Stomach (tissue), 9 donors: Measurements from ENCODE around the gene DISC1. TPM values are rescaled to one million over a fixed set of nuclear protein-coding genes. Genes with fewer than 3 reads are reported as not detected.

ENCODE experiments used
- DNase-seq, 2 donors: peaks; one replicate each; pipeline versions ENCODE4 v3.0.0 to v3.0.0-alpha.2; 2013 to 2019
- H3K27ac ChIP-seq, 5 donors: fragments of 200-600 bp in 4 of 5; sonication (generic) in 4 of 5; one replicate each; pipeline ENCODE4 v1.5.1; 2013 to 2019; ENCODE audit warnings: mild to moderate bottlenecking in 1 of 5, moderate library complexity in 1 of 5
- H3K27me3 ChIP-seq, 3 donors: fragments of 200-600 bp; sonication (generic); one replicate each; pipeline ENCODE4 v1.5.1; 2017 to 2019; ENCODE audit warnings: mixed run types in 1 of 3
- H3K36me3 ChIP-seq, 4 donors: fragments of 200-600 bp; sonication (generic); 1 replicate in 3 of 4; 2 replicates in 1 of 4; pipeline ENCODE4 v1.5.1; 2016 to 2019
- H3K4me1 ChIP-seq, 4 donors: fragments of 200-600 bp; sonication (generic); one replicate each; pipeline ENCODE4 v1.5.1; 2016 to 2019
- H3K4me3 ChIP-seq, 4 donors: fragments of 200-600 bp; sonication (generic) in 3 of 4; one replicate each; pipeline ENCODE4 v1.5.1; 2016 to 2019; ENCODE audit warnings: mild to moderate bottlenecking in 1 of 4
- H3K9me3 ChIP-seq, 4 donors: fragments of 200-600 bp; sonication (generic); one replicate each; pipeline ENCODE4 v1.5.1; 2016 to 2019
- EP300 ChIP-seq: sonication (generic); formaldehyde crosslinking; IDR thresholded peaks from one replicate; pipeline ENCODE4 v1.6.1; 2017; ENCODE audit warnings: antibody characterized with exemption
- POLR2A ChIP-seq, 4 donors: fragments of 450-650 bp; IDR thresholded peaks; one replicate each; pipeline ENCODE4 v1.6.1; 2016; ENCODE audit warnings: antibody characterized with exemption in 4 of 4, control low read depth in 2 of 4, mild to moderate bottlenecking in 1 of 4, moderate library complexity in 1 of 4
- POLR2AphosphoS5 ChIP-seq, 3 donors: sonication (generic); formaldehyde crosslinking; IDR thresholded peaks; one replicate each; pipeline ENCODE4 v1.6.1; 2016; ENCODE audit warnings: antibody characterized with exemption in 3 of 3
- WGBS, 5 donors: extraction: QIAGEN DNeasy Blood & Tissue Kit in 3 of 5; methylation state at CpG; one replicate each; pipeline versions ENCODE4 v1.1.5 to v1.1.7; 2013 to 2018; 5-methylcytosine and 5-hydroxymethylcytosine counted together
- intact Hi-C: fragments of 100-400 bp; cut with DNase I; formaldehyde crosslinking; loops from one replicate; pipeline ENCODE4 v1.15.1; 2023; ENCODE audit warnings: low total_unique reads
- polyA plus RNA-seq, 3 donors: library from polyadenylated mRNA; stranded (reverse); fragments of 200-250 nt; gene quantifications; one replicate each; pipeline ENCODE4 v1.2.3, GENCODE V29; 2013
- total RNA-seq, 5 donors: library from RNA; depleted of rRNA; stranded (reverse); fragments of >200 nt; gene quantifications; one replicate each; pipeline versions ENCODE4 v1.1.0 to v1.2.3, GENCODE V29; 2014 to 2016
- TF ChIP-seq, protein P1 (sequence below), 7 experiments: fragments of 450-650 bp in 4 of 7; fragments of 200-600 bp in 3 of 7; sonication (generic) in 3 of 7; IDR thresholded peaks; one replicate each; pipeline ENCODE4 v1.5.1; 2016 to 2019; ENCODE audit warnings: antibody characterized with exemption in 7 of 7, control low read depth in 2 of 7, mild to moderate bottlenecking in 1 of 7
- donor health status: healthy with polysubstance abuse.
- donor health status: Bipolar disorder and iron deficiency.
- donor health status: healthy.

Gene DISC1
- total and polyA plus RNA-seq, 8 donors, result 0.43 to 29.8 (median 1.6) TPM

DNA sequence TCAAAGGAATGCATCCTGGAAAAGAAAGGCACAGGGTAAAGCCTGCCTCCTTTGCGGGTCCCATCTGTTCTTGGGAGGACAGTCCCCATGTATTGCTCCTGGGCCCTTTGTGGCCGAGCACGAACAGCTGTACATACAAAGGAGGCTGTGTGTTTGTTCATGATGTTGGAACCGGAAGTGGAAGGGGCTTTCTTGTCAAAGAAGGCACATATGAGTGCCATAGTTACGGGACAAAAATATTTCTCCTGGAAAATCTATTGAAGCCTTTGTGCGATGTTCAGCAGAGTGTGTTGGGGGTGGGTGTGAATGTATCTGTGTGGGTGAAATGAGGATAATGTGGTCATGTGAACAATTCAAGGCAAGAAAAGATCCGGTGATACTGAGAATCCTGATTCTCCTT, 297.6 kb downstream of the DISC1 start:
- no peak overlapping the region for H3K27ac ChIP-seq

GRCh38 chr1:231925864-231926263, 299.3 kb downstream of the DISC1 start:
- 61 to 93% (median 88%) methylated on average over 3 of the region's 3 CpGs for WGBS, 5 donors
- Histone ChIP-seq H3K36me3 (no peaks in the 10 kb centered on the region), H3K4me1 (peaks cover 0 to 16% (median 4%) of the 10 kb centered on the region in 4 donors), H3K9me3 (no peaks in the 10 kb centered on the region), H3K4me3 (no peak overlapping the region), H3K27me3 (peaks cover 0 to 6% (median 0%) of the 10 kb centered on the region in 3 donors), H3K27ac (no peak overlapping the region)
- DNase-seq, result no peak
- no peak for TF ChIP-seq EP300
- intact Hi-C loops, result no loop called here

More for the DNA sequence above, 297.6 kb downstream of the DISC1 start:
- intact Hi-C loops, result no loop called here
- Histone ChIP-seq H3K9me3 (no peaks in the 10 kb centered on the region), H3K27me3 (no peaks in the 10 kb centered on the region), H3K4me1 (peaks cover 0 to 10% (median 1%) of the 10 kb centered on the region in 4 donors), H3K36me3 (no peaks in the 10 kb centered on the region), H3K4me3 (no peak overlapping the region)
- WGBS, 5 donors, result 56 to 74% (median 62%) methylated on average over 7 of the region's 7 CpGs
- DNase-seq, result peak in 1 of 2 donors; percentile 67
- TF ChIP-seq, protein P1, sequence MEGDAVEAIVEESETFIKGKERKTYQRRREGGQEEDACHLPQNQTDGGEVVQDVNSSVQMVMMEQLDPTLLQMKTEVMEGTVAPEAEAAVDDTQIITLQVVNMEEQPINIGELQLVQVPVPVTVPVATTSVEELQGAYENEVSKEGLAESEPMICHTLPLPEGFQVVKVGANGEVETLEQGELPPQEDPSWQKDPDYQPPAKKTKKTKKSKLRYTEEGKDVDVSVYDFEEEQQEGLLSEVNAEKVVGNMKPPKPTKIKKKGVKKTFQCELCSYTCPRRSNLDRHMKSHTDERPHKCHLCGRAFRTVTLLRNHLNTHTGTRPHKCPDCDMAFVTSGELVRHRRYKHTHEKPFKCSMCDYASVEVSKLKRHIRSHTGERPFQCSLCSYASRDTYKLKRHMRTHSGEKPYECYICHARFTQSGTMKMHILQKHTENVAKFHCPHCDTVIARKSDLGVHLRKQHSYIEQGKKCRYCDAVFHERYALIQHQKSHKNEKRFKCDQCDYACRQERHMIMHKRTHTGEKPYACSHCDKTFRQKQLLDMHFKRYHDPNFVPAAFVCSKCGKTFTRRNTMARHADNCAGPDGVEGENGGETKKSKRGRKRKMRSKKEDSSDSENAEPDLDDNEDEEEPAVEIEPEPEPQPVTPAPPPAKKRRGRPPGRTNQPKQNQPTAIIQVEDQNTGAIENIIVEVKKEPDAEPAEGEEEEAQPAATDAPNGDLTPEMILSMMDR (IDR thresholded peaks at IDR 0.05), result no peak
- TF ChIP-seq POLR2A (IDR thresholded peaks at IDR 0.05), result no peak
- TF ChIP-seq POLR2AphosphoS5 (IDR thresholded peaks at IDR 0.05), result no peak
- no peak for TF ChIP-seq EP300

GRCh38 chr1:231926340-231926739, 299.8 kb downstream of the DISC1 start:
- intact Hi-C loops, result no loop called here
- no peak for DNase-seq
- Histone ChIP-seq H3K36me3 (no peaks in the 10 kb centered on the region), H3K4me3 (no peak overlapping the region), H3K27me3 (peaks cover 0 to 6% (median 0%) of the 10 kb centered on the region in 3 donors), H3K4me1 (peaks cover 0 to 16% (median 4%) of the 10 kb centered on the region in 4 donors), H3K27ac (peak overlapping the region in 1 of 5 donors; percentile 10), H3K9me3 (no peaks in the 10 kb centered on the region)
- 68 to 95% (median 87%) methylated on average over 1 of the region's 1 CpG for WGBS, 5 donors
- TF ChIP-seq, protein P1 (IDR thresholded peaks at IDR 0.05), result no peak
- TF ChIP-seq EP300 (no peak), POLR2AphosphoS5 (IDR thresholded peaks at IDR 0.05) (no peak), POLR2A (IDR thresholded peaks at IDR 0.05) (no peak)

GRCh38 chr1:231926933-231927332, 300.3 kb downstream of the DISC1 start:
- Histone ChIP-seq H3K27me3 (peaks cover 0 to 6% (median 0%) of the 10 kb centered on the region in 3 donors), H3K9me3 (peaks cover 0 to 4% (median 3%) of the 10 kb centered on the region in 4 donors), H3K27ac (peak overlapping the region in 1 of 5 donors; percentile 10), H3K36me3 (no peaks in the 10 kb centered on the region), H3K4me3 (no peak overlapping the region), H3K4me1 (peaks cover 0 to 16% (median 4%) of the 10 kb centered on the region in 4 donors)
- intact Hi-C loops, result no loop called here
- 81 to 93% (median 90%) methylated on average over 2 of the region's 2 CpGs for WGBS, 5 donors
- no peak for TF ChIP-seq POLR2A (IDR thresholded peaks at IDR 0.05)
- TF ChIP-seq POLR2AphosphoS5 (IDR thresholded peaks at IDR 0.05), result no peak
- TF ChIP-seq EP300, result no peak
- TF ChIP-seq, protein P1 (IDR thresholded peaks at IDR 0.05), result no peak
- no peak for DNase-seq

GRCh38 chr1:231927431-231927830, 300.8 kb downstream of the DISC1 start:
- TF ChIP-seq POLR2A (IDR thresholded peaks at IDR 0.05) (no peak), EP300 (no peak), POLR2AphosphoS5 (IDR thresholded peaks at IDR 0.05) (no peak)
- TF ChIP-seq, protein P1 (IDR thresholded peaks at IDR 0.05), result no peak
- Histone ChIP-seq H3K27me3 (peaks cover 0 to 6% (median 0%) of the 10 kb centered on the region in 3 donors), H3K4me1 (peaks cover 0 to 16% (median 4%) of the 10 kb centered on the region in 4 donors), H3K9me3 (peaks cover 0 to 7% (median 5%) of the 10 kb centered on the region in 4 donors), H3K36me3 (no peaks in the 10 kb centered on the region), H3K4me3 (no peak overlapping the region), H3K27ac (no peak overlapping the region)
- intact Hi-C loops, result no loop called here
- DNase-seq, result no peak
- WGBS, 5 donors, result 76 to 87% (median 84%) methylated on average over 7 of the region's 7 CpGs
